OCI-LY1 (cell line): ENCODE measurements around the gene UGCG.

Source experiments
- CTCF ChIP-seq: fragments of 200-600 bp; sonication (generic), shearing (Covaris generic); IDR thresholded peaks from 2 replicates; pipeline ENCODE4 v1.5.1; 2017; ENCODE audit warnings: mild to moderate bottlenecking, antibody characterized with exemption, low read length, moderate library complexity, mixed read lengths
- EZH2 ChIP-seq: fragments of 200-600 bp; sonication (generic), shearing (Covaris generic); IDR thresholded peaks from 2 replicates; pipeline ENCODE4 v1.8.0; 2017; ENCODE audit warnings: borderline replicate concordance, mixed run types, mild to moderate bottlenecking, antibody characterized with exemption, low read length, moderate library complexity, mixed read lengths

GRCh38 chr9:111965566-111966019 lies 69.0 kb downstream of the UGCG start:
- TF ChIP-seq CTCF (no peak), EZH2 (no peak)
